Activated naive CD4-positive, alpha-beta T cell treated with Interleukin-2 at 50 U/mL for 16 hours (primary cell): ENCODE results near the gene PTK7.
"Not testable (repeated sequence)": the region's sequence is repeated elsewhere in the genome, so short reads cannot be mapped to it uniquely, and the experiment has no call there.

ENCODE experiments used
- DNase-seq: peaks from one replicate; pipeline ENCODE4 v3.0.0-alpha.2; 2020

The PTK7 gene

DNA sequence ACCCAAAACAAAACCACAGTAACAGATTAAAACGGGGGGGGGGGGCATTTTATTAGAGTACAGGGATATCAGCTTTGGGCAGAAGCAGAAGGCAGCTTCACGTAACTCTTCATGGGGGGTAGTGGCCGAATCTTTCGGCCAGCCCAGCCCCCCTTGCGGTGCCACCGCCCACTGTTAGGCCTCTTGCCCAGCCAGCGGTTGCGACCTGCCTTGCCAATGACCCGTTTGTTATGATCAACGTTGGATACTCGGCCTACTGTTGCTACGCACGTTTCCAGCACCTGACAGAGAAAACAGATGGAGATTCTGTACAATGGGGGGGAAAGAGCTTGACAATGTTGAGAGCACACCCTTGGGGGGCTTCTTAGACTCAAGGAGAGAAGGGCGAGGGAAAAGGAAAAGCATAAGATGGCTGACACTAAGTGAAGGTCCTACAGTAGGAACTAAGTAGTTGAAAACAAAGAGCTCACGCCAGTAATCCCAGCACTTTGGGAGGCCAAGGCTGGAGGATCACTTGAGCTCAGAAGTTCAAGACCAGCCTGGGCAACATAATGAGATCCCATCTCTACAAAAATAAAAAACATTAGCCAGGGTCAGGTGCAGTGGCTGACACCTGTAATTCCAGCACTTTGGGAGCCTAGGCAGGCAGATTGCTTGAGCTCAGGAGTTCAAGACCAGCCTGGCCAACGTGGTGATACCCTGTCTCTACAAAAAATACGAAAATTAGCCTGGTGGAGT lies 21.7 kb upstream of the PTK7 start:
- DNase-seq: no peak

DNA sequence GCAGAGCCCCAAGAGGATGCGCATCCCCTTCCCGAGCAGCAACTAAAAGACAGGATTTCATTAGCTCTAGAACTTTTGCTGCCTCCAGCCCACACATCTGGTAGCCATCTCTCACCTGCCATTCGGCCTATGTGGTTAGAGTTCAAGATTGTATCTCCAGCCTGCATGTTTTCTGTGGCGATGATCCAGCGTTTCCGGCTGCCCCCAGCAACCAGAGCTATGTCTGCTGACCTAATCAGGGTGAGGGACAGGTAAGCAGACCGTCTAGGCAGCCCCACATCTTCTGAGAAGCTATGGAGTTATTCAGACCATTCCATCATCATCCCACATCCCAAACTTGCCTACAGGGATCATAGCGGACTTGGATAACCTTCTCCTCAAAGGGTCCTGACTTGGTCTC lies 20.1 kb upstream of the PTK7 start:
- no peak for DNase-seq

DNA sequence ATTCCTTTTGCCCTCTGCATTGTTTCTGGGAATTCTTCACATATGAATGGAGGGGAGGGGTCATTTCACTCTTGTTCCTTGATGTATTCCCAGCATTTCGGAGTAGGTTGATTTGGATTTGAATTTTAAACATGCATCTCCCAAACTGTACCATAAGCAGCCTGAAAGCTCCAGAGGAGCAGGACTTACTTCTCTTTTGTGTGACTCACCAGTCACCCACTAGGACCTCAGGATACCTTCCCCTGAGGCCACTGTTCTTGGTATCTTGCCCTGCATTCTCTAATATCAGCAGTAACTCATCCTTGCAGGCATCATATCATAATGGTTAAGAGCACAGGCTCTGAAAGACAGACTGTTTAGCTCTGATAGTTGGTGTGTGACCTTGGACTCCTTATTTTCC lies 17.6 kb upstream of the PTK7 start:
- DNase-seq: no peak

DNA sequence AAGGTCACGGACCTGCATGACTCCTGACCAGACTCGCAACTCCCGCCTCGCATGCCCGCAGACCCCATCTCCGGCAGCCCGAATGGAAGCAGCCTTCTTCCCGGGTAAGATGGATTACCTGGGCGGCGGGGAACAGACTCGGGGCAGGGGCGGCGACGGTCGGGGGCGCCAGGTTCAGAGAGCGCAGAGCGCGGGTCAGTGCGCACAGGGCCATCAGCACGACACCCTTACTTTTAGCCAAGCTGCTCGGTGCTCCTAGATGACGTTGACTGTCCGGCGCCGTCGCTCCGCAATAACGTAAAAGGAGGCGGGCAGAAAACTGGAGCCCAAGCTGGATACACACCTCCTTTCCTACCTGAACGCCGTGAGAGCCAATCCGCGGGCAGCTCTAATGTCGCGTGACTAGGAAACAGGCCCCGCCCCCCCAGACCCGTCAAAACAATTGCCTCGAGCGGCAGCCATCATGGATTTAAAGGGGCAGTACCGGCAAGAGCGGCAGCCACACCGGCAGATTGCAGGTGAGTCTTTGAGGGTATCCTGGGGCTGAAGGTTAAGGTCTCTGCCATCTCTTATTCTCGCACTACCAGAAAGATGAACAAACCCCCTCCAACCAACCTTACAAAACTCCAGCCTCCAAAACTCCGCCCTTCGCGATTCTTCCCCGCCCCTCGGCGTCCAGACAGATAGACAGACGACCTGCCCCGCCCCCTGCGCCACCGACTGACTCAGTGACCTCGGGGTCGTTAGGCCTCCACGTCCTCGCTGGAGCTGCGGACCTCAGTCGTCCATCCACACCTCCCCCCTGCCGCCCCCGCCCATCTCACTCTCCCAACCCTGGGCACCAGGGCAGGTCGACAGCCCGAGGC lies 16.7 kb upstream of the PTK7 start, which contains the start of the genes KLC4 and MRPL2:
Gene KLC4, plus strand, starts transcription at position 464 of the 866 bp plus-strand sequence. CDS start 1,705 bp downstream, outside the sequence.
Gene MRPL2, minus strand, starts transcription at position 267 of the 866 bp plus-strand sequence. Its CDS starts 53 bp downstream, at position 214.
- peak; percentile 98 for DNase-seq

DNA sequence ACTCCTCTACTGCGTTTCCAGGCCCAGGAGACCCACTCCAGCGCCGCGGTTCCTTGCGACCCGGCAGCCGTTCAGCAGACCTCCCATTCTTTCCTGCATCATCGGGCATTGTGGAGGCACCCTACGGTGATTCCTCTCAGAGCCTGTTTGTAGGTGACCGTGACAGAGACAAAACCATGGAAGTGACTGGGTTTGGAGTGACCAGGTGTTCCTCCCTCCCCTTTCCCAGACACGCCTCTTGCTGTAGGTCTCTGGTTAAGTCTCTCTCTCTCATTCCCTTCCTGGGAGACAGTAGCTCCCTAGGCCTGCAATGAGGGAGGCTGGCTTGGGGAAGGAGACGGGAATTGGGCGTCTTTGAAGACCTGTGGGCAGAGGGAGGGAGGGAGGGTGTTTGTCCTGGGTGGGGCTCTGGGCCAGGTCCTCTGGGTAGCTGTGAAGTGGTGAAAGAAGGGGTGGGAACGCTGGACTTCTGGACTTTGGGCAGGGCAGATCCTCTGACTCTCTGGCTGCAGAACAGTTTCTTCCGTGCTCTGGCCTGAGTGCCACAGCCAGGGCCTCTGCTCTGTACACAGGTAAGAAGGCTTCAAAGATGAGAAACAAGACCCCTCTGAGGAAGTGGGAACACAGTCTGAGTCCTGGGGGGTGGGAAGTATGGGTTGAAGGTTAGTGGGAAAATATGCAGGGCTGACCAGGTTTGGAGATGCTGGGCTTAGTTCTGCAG lies 15.9 kb upstream of the PTK7 start:
- no peak for DNase-seq

DNA sequence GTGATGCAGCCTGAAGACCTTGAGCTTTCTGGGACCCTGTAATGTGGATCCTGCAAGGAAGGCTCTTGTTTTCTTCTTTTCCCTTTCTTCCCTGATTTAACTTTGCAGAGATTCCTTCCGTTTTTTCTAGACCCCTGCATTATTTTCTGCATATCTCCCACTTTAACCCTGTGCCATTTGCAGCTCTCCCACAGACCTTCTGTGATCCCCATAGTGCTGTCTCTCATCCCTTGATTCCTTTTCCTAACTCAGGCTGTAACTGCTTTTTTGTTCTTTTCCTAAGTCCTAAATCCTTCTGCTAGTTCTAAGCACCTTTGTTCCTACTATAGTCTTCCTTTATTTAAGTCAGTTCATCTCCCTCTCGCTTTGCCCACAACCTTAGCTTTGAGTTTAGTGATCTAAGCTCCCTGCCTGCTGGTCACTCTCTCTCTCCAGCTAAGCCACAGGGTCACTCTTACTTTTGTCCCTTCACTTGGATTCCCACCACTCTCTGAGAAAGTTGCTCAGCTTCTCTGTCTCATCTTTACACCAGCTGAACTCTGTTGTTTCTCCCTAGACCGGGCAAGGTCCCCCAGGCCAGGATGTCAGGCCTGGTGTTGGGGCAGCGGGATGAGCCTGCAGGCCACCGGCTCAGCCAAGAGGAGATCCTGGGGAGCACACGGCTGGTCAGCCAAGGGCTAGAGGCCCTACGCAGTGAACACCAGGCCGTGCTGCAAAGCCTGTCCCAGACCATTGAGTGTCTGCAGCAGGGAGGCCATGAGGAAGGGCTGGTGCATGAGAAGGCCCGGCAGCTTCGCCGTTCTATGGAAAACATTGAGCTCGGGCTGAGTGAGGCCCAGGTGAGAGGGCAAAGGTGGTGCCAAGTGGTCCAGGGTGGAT lies 15.1 kb upstream of the PTK7 start:
- DNase-seq: no peak

DNA sequence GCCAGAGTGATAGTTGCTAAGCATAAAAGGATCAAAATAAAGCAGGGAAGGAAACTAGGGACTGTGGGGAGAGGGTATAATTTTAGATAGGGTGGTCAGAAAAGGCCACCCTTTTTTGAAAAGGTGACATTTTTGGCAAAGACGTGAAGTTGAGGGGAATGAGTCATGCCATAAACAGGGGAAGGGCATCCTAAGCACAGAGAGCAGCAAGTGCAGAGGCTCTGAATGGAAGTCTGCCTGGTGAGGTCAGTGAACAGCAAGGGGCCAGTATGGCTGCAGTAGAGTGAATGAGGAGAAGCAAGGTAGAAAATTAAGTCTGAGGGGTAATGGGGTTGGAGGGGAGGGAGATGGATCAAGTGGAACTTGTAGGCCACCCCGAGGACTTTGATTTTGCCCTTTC lies 14.3 kb upstream of the PTK7 start:
- DNase-seq: no peak

DNA sequence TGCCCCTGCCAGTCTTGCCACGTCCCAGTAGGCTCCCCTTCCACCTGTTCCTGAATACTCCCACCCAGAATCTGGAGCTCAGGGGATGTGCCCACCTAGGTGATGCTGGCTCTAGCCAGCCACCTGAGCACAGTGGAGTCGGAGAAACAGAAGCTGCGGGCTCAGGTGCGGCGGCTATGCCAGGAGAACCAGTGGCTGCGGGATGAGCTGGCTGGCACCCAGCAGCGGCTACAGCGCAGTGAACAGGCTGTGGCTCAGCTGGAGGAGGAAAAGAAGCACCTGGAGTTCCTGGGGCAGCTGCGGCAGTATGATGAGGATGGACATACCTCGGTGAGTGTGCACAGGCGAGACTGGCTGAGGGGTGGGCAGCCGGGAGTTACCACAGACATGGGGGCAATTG lies 13.3 kb upstream of the PTK7 start:
- no peak for DNase-seq

DNA sequence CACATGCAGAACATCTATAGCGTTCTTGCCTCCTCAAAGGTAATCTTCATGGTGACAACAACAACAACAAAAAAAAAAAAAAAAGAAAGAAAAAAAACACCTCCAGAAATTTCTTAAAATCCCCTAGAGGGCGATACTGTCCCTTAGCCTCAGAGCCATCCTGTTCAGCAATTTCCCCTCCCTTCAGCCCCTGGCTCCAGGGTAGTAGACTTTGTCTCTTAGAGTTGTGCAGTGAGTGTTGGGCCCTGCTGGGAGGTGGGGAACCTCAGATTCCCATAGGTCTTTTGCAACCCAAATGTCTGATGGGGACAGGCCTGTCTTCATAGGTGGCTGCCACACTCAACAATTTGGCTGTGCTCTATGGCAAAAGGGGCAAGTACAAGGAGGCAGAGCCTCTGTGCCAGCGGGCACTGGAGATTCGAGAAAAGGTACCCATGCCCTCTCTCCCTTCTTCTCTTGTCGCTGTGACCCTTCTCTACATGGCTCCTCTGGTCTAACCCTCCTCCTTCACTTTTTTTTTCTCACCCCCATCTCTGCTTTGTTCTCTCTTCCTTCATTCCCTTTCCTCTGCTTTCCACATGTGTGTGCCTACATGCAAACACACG lies 6.0 kb upstream of the PTK7 start:
- no peak for DNase-seq

DNA sequence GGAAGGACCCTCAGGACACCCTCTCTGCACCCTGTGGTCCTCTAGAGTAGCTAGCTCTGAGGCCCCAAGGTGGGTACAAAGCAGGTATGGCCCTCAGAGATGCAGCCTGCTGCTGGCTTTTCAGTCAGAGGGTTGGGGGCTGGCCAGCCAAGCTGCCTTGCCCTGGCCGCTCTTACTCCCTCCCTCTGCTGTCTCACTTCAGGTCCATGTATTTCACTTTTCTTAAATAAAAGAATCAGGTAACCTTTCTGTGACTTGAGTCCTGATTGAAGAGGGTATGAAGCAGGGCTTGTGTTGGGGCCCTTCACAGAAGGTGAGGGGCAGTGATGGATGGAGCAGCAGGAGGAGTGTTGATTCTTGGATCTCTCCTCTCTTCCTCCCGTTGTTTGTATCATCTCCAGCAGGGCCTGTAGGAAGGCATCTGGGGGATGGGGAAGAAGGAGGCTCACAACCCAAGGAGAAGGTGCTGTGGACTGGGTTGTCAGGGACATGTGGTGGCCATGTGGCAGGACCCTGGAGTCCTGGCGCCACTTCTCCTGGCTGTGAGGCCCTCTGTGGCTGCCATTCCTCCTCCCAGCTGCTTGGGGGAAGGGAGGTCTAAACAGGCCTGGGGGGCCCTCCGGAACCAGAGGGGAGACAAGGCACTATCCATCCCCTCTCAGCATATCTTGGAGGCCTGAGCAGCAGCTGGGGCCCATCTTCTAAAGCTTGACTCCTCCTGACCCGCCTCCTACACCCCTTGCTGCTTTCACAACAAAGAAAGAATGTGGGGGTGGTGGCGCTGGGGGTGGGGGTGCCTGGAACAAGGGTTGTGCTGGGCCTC lies 1.1 kb upstream of the PTK7 start:
- no peak for DNase-seq

DNA sequence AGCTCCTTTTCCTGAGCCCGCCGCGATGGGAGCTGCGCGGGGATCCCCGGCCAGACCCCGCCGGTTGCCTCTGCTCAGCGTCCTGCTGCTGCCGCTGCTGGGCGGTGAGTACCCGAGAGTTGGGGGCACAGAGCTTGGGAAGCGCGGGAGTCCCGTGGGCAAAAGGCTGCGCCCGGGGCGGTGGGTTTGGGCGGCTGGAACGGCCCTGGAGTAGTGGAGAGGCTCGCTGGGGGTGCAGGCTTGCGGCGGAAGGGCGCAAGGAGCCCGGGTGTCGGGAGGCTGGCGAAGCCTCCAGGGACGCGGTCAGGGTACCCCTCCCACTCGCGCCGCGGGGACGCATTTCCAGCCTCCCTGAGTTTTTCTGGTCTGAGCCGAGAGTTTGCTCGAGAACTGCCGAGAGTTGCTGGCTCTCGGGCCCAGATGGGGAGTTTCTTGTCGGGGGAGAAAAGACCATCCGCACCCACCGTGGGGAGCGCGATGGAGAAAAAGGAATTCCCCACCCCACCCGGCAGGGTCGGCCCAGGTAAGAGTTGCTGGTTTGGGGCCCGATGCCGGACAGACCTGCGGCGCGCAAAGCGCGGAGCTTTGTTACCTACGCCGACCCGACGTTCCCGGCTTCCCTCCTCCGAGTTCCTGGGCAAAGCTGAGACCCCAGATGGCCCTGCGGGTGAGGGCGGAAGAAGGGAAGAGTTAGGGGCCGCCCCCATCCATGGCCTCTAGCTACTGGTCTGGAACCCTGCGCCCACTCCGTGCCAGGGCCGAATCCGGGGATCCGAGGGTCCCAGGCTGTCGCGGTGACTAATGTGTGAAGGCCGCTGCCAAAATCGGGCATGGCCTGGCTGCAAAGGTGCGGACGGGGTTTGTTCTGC lies 584 bp downstream of the PTK7 start:
- DNase-seq: no peak

DNA sequence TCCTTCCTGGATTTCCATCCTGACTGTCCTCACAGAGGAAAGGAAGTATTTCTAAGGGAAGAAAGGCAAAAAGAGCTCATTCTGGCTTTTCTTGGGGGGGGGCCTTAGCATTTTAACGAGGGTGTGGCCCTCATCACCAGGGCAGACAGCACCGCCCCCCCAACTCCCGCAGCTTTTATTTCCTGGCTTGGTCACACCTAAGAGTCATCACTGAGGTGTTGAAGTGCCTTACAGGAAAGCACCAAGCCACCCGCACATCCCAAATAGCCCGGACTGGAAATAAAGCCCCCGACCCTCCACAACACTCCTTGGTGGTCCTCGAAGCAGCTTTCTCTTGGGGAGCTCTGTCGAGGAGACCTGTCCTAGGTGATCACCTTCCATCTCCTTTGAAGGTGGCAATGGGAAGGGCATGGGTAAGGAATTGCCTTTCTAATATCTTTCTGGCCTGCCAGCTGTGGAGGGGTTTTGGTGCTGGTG lies 1.3 kb downstream of the PTK7 start:
- no peak for DNase-seq

DNA sequence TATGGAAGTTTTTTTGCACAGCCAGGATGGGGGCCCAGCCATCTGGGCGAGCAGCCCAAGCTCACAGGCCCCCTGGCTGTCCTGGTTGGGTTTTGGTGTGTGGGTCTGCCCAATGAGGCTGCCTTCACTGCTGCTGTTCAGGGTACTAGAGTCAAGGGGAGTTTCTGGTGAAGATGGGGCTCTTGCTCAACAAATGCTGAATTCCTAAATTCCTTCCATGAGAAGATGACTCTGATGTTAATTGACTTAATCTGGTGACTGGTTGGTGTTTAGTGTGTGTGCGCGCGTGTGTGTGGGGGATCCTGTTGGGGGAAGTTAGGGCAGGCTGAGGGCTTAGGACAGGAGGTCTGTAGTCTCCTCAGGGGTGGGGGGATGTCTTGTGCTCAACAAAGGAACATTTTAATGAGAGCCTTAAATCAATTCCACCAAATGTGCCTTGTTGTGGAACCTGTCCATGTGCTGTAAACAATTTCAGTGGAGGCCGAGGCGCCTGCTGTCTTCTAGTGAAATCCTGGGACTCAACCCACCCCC lies 1.9 kb downstream of the PTK7 start:
- no peak for DNase-seq

DNA sequence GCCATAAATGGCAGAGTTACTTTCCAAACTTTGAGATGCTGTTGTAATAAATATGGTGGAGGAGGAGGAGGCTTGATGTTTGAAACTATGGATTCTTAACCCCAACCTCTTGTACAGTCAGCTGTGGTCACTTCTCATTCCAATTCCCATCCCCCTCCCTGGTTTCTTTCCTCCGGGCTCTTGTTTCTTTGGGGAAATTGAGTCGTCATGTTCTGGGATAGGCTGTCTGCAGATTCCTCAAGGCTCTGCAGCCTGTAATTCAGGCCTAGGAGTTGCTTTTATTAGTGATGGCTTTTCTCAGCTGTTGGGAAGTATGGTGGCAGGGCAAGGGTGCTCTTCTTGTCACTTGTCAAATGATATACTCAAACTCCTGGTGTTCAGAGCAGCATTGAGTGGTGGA lies 2.6 kb downstream of the PTK7 start:
- DNase-seq: no peak

DNA sequence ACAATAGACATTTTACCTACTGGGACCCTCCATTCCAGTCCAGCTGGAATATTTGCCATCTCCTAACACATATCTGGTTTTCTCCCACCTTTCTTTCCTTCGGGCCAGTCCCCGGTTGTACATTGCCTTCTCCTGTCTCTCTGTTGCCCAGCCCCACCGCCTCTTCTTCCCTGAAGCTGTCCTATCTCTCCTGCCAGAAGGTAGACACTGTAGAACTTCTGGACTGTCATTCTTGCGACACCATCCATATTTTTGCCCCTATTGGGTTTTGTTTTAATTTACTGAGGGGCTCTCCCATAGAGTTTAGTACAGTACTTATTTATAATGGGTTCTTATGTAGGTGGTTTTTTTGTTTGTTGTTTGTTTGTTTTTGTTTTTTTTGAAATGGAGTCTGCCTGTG lies 4.9 kb downstream of the PTK7 start:
- DNase-seq: no peak

DNA sequence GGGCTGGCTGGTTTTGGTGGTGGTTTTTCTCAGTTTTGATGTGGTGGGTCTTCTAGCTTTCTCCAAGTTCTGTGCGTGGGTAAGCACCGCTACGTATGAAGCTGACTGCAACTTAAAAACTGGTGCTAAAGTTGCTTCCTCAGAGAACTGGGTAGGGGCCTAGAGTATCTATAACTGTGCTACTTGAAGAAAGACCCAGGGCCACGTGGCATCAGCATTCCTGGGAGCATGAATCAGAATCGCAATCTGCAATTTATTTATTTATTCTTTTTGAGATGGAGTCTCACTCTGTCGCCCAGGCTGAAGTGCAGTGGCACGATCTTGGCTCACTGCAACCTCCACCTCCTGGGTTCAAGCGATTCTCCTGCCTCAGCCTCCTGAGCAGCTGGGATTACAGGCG lies 5.8 kb downstream of the PTK7 start:
- DNase-seq: not testable (repeated sequence)

DNA sequence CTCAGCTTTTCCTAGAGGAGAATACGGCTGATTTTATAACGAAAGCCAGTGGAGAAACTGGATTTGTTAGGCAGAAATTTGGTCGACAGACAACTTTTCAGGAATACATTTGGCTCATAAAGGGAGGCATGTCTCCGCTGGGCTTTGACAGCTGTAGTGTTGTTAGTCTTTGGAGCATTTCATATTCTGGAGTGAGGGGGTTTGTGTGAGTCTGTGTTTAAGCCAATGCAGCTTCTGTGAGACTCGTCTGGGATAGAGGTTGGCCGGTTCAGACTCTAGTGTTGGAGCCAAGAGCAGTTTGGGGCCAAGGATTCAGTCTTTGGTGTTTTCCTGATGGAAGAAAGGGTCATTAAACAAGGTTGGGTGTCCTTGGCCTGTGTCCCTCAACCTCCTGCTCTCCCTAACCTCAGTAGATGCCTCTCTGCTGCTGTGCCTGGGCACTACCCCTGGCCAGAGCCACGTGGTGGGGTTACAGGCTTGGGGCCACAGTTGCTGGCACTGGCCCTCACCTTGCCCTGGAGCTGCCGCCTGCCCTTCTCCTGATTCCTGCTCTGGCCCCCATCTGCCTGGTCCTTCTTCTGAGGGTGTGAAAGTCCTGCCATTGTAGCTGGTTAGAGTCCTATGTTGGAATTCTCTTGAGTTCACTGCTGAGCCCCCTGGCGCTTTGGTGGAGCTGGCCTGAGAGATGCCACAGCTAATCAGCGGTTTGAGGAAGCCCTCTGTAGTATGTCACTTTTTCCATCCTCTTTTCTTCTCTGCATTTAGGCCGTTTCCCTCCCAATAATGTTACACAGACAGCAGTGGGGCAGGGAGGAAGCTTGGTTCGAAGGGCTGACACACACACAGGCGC lies 6.9 kb downstream of the PTK7 start:
- DNase-seq: no peak

DNA sequence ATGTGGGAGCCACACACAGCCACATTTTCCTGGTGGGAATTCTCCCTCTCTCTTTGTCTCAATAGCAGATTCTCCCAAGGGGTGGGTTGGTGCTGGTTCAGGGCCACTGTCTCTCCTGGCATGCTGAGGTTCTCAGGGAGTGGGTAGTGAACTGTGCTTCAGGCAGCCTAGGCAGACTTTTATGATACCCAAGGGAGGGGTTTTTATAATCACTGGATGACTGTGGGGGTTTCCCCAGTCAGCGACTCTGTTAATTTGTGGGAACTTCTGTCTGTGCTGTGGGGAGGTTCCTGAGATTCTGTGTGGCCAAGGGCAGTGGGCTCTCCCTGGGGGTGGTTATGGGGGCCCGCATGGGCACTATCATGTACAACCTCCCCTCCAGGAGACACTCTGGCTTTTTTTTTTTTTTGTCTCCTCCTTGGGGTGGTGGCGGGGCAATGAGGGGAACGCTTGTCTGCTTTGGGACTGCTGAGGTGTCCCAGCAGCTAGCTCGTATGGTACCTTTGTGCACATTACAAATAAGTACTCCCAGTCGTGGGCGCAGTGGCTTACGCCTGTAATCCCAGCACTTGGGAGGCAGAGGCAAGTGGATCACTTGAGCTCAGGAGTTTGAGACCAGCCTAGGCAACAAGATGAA lies 10.0 kb downstream of the PTK7 start:
- DNase-seq: no peak
